ENCODE measurements around the gene IL10.

The IL10 gene

DNA sequence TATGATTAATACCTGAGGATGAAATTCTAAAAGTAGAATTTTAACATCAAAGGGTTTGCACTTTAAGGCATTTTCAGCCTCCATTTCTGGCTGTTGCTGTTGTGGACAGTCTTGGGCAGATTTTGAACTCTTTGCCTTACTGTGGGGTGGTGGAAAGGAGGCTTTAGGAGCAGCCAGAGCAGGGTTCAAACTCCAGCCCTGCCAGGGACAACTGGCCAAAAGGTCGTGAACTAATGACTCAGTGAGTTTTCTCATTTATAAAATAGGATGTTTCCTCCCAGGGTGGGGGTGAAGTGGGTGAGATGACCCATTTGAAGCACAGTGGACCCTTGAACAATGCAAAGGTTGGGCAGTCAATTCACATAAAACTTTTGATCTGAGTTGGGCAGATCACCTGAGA, 50.8 kb downstream of the IL10 start:
- no peaks in the 10 kb centered on the region for H3K9me3 Mint-ChIP-seq
- H3K27me3 Mint-ChIP-seq (ENCODE audit: low read depth): no peaks in the 10 kb centered on the region
- no peaks in the 10 kb centered on the region for H3K36me3 Mint-ChIP-seq (ENCODE audit: low read depth)
- TF ChIP-seq, protein P1, sequence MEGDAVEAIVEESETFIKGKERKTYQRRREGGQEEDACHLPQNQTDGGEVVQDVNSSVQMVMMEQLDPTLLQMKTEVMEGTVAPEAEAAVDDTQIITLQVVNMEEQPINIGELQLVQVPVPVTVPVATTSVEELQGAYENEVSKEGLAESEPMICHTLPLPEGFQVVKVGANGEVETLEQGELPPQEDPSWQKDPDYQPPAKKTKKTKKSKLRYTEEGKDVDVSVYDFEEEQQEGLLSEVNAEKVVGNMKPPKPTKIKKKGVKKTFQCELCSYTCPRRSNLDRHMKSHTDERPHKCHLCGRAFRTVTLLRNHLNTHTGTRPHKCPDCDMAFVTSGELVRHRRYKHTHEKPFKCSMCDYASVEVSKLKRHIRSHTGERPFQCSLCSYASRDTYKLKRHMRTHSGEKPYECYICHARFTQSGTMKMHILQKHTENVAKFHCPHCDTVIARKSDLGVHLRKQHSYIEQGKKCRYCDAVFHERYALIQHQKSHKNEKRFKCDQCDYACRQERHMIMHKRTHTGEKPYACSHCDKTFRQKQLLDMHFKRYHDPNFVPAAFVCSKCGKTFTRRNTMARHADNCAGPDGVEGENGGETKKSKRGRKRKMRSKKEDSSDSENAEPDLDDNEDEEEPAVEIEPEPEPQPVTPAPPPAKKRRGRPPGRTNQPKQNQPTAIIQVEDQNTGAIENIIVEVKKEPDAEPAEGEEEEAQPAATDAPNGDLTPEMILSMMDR (IDR thresholded peaks at IDR 0.05; ENCODE audit: unreplicated experiment in 3 of 3): no peak
- H3K27ac Mint-ChIP-seq: no peak overlapping the region
- no peak overlapping the region for H3K4me3 Mint-ChIP-seq
- peaks cover 65% of the 10 kb centered on the region for H3K4me1 Mint-ChIP-seq

DNA sequence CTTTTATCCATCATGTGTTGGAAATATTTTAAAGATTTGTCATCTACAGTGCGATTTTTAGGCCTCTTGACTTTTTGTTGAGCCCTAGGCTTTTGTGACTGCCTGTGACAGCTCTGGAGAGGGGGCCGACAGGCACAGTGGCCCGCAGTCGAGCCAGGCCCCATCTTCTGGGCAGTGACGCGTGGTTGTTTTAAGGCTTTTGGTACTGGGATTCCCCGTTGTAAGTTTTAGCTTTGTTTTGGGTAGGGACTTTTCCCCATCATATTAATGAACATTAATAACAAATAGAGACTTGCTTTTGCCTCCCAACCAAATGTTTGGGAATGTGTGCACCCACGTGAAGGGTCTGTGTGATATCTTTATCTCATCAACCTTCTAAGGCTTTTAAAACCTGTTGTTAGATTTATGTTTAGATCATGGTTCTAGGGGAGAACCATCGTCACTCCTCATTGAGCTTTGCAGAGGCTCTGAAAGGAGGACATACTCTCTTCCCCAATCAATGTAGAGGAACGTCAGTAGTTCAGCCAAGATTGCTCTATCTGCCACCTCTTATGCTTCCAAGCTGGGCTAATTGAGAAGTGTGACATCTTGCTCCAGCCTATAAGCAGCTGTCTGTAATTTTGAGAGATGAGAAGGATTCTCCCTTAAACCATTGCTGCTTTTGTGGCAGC, 53.0 kb downstream of the IL10 start:
- no peaks in the 10 kb centered on the region for H3K27me3 Mint-ChIP-seq (ENCODE audit: low read depth)
- TF ChIP-seq, protein P1 (IDR thresholded peaks at IDR 0.05; ENCODE audit: unreplicated experiment in 3 of 3): no peak

DNA sequence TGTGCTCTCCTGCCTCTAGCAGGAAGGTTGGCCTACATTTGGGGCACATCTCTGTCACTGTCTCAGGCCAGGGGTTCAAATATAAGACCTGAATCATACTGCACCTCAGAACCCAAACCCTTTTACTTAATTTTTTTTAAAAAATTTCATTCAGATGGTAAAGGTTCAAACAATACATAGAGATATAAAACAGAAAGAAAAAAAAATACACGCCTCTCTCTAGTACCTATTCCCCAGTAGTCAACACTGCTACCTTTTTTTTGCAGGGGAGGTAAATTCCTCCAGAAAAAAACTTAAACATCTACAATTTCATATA, 54.7 kb downstream of the IL10 start:
- H3K9me3 Mint-ChIP-seq: no peaks in the 10 kb centered on the region
- H3K27ac Mint-ChIP-seq: peak overlapping the region in 1 of 3 experiments; percentile 25
- H3K4me1 Mint-ChIP-seq: peaks cover 69% of the 10 kb centered on the region

More for the DNA sequence above, 53.0 kb downstream of the IL10 start:
- no peaks in the 10 kb centered on the region for H3K36me3 Mint-ChIP-seq (ENCODE audit: low read depth)
- H3K4me1 Mint-ChIP-seq: peaks cover 71% of the 10 kb centered on the region
- H3K4me3 Mint-ChIP-seq: no peak overlapping the region
- peak overlapping the region in 1 of 3 experiments; percentile 27 for H3K27ac Mint-ChIP-seq
- no peaks in the 10 kb centered on the region for H3K9me3 Mint-ChIP-seq

More for the DNA sequence above, 54.7 kb downstream of the IL10 start:
- Mint-ChIP-seq H3K27me3 (ENCODE audit: low read depth) (no peaks in the 10 kb centered on the region), H3K4me3 (no peak overlapping the region), H3K36me3 (ENCODE audit: low read depth) (no peaks in the 10 kb centered on the region)
- TF ChIP-seq, protein P1 (IDR thresholded peaks at IDR 0.05; ENCODE audit: unreplicated experiment in 3 of 3): no peak

All from nephron (organoid).